Kidney epithelial cell (primary cell): ENCODE measurements around the gene MAP3K14. TPM values are rescaled to one million over a fixed set of nuclear protein-coding genes. Genes with fewer than 3 reads are reported as not detected.

Experiments
- DNase-seq: peaks from one replicate; pipeline ENCODE4 v3.0.0-alpha.2; 2010; ENCODE audit warnings: low read depth
- H3K27me3 ChIP-seq: 2 replicates; pipeline ENCODE4 v1.6.0; 2011; ENCODE audit warnings: low read length; ENCODE audit not compliant: control insufficient read depth, insufficient read depth
- H3K36me3 ChIP-seq: 2 replicates; pipeline ENCODE4 v1.5.1; 2011; ENCODE audit warnings: low read length; ENCODE audit not compliant: control insufficient read depth, insufficient read depth
- H3K4me3 ChIP-seq: 2 replicates; pipeline ENCODE4 v1.5.1; 2011; ENCODE audit warnings: low read depth, mild to moderate bottlenecking, control low read depth, low read length
- CTCF ChIP-seq: IDR thresholded peaks from 2 replicates; pipeline ENCODE4 v1.5.1; 2011; ENCODE audit warnings: mild to moderate bottlenecking, moderate library complexity, low read length, control low read depth, inconsistent platforms; ENCODE audit not compliant: insufficient read depth, poor library complexity, severe bottlenecking
- total RNA-seq: library from RNA; depleted of rRNA; stranded (reverse); fragments of >200 nt; gene quantifications from 2 replicates; pipeline ENCODE4 v1.2.3, GENCODE V29; 2015

The MAP3K14 gene
- total RNA-seq, 1 donor from 2014 or later: 3.8 TPM

GRCh38 chr17:45326626-45327025, 9.8 kb upstream of the MAP3K14 start:
- H3K27me3 ChIP-seq: no peaks in the 10 kb centered on the region
- no peaks in the 10 kb centered on the region for H3K36me3 ChIP-seq
- no peak overlapping the region for H3K4me3 ChIP-seq
- no peak for DNase-seq
- TF ChIP-seq CTCF: no peak

GRCh38 chr17:45325810-45326209, 9.0 kb upstream of the MAP3K14 start:
- Histone ChIP-seq H3K27me3 (no peaks in the 10 kb centered on the region), H3K36me3 (no peaks in the 10 kb centered on the region), H3K4me3 (no peak overlapping the region)
- TF ChIP-seq CTCF: no peak
- DNase-seq: no peak

- H3K27me3 ChIP-seq: no peaks in the 10 kb centered on the region
- no peak for DNase-seq
- H3K36me3 ChIP-seq: no peaks in the 10 kb centered on the region
- TF ChIP-seq CTCF: no peak
- no peak overlapping the region for H3K4me3 ChIP-seq
These were observed 7.5 kb upstream of the MAP3K14 start for GRCh38 chr17:45324336-45324735.

- Histone ChIP-seq H3K27me3 (no peaks in the 10 kb centered on the region), H3K36me3 (no peaks in the 10 kb centered on the region), H3K4me3 (no peak overlapping the region)
- DNase-seq: no peak
- no peak for TF ChIP-seq CTCF
These were observed 5.3 kb upstream of the MAP3K14 start for GRCh38 chr17:45322168-45322567.

- Histone ChIP-seq H3K4me3 (no peak overlapping the region), H3K36me3 (no peaks in the 10 kb centered on the region), H3K27me3 (no peaks in the 10 kb centered on the region)
- DNase-seq: peak; percentile 97
- TF ChIP-seq CTCF: no peak
These were observed 4.2 kb upstream of the MAP3K14 start for GRCh38 chr17:45320931-45321461.

GRCh38 chr17:45320349-45320930, 3.6 kb upstream of the MAP3K14 start:
- H3K27me3 ChIP-seq: no peaks in the 10 kb centered on the region
- TF ChIP-seq CTCF: no peak
- no peaks in the 10 kb centered on the region for H3K36me3 ChIP-seq
- DNase-seq: no peak
- H3K4me3 ChIP-seq: no peak overlapping the region
